GM18870 (cell line): Measurements from ENCODE around the gene HDHD5.
"Not testable (repeated sequence)": the region's sequence is repeated elsewhere in the genome, so short reads cannot be mapped to it uniquely, and the experiment has no call there.

Experiments
- ATAC-seq: cut with Tn5 transposase; IDR thresholded peaks from one replicate; pipeline ENCODE4 v1.9.1; 2021; ENCODE audit warnings: moderate library complexity; ENCODE audit not compliant: unreplicated experiment

HDHD5 gene

DNA sequence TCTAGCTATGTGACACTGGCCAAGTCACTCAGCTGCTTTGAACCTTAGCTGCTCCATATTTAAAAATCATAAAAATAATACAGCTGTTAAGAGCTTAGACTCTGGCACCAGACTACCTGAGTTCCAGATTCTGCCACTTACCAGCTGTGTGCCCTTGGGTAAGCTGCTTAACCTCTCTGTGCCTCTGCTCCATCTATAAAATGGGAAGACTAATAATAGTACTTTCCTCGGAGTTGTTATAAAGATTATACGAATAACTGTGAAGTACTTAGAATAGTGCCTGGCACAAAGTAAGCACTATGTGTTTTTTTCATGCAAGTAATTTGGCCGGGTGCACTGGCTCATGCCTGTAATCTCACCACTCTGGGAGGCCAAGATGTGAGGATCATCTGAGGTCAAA lies 1.4 kb downstream of the HDHD5 start:
- ATAC-seq: no peak

DNA sequence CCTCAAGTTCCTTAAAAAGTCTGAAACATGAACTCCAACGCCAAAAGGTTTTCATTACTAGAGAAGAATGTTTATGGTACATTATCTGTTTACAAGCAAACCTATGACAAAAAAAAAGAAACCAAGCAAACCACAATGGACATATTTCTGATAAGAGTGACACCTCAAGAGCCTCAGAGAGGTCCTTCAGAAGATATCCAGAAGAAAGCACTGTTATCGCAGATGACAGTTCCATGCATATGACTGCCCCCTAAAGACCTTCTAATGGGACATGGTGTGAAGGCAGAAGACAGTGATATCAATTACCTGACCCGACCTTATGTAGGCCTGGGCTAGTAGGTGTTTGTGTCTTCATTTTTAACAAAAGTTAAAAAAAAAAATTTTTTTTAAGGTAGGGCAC lies 3.1 kb downstream of the HDHD5 start:
- ATAC-seq: no peak

DNA sequence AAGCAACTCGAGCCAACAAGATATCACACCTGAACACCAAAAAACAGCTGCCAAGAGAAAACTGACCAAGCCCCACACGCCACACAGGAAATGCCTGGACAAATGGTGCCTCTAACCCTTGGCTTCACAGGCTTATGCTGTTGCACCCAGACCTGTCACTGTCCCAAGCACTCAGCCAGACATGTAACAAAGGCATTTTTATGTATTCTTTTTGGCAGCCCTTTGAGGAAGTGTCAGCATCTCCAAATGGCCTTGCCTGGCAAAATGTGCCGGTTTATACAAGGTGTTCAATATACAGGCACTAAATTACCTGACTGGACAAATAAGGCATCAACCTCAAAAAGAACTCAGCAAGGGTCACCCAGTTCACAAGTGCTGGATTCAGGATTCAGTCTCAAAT lies 6.1 kb downstream of the HDHD5 start:
- no peak for ATAC-seq

DNA sequence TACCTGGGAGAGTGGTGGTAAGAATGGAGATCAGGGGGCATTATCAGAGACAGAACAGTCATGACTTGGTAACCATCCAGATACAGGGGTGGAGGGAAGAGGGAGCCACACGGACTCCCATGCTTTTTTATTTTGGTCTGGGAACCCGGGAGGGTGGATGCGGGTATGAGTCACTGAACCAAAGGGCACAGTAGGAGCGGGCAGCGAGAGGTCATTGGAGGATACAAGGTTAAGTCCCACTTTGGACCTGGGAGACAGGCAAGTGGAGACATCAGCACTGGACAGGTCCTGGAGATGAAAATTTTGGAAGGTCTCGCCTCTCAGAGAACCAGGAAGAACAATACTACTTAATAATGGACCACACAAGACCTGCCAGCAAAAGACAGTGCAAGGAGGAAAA lies 6.7 kb downstream of the HDHD5 start:
- no peak for ATAC-seq

DNA sequence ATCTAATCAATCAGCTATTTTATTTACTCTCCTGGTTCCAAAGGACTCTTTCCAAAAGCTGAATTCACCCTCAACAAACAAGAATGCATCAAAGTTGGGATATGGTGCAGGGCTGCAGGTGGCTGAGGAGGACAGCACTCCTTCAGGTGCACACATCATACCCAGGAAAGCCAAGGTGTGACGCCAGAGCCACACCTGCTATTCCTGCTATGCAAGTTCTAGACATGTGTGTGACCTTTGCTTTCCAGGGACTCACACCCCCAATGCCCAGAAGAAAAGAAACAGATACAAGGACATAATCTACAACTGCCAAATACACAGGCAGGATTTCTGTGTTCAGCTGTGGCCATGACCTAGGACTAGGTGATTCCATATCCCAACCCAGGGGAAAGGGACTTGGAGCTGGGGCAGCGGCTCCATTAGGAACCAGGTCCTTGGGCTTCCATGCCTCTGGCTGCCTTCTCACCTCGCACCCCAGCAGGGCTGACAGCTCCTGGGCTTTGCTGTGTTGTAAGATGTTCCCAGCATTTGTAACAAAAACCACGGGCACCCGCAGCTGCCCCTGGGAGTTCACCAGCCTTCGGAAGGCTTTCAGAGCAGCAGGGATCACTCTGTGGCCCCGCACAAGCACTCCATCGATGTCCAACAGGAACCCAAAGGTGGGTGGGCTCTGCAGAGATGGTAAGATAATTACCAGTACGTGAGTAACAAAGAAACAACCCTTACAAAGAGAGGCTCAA lies 9.8 kb downstream of the HDHD5 start:
- ATAC-seq: no peak

DNA sequence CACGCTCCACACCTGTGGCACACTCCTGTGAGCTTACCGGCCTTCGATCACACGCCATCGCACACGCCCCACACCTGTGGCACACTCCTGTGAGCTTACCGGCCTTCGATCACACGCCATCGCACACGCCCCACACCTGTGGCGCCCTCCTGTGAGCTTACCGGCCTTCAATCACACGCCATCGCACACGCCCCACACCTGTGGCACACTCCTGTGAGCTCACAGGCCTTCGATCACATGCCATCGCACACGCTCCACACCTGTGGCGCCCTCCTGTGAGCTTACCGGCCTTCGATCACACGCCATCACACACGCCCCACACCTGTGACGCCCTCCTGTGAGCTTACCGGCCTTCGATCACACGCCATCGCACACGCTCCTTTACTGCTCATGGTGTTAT lies 11.6 kb downstream of the HDHD5 start:
- not testable (repeated sequence) for ATAC-seq

DNA sequence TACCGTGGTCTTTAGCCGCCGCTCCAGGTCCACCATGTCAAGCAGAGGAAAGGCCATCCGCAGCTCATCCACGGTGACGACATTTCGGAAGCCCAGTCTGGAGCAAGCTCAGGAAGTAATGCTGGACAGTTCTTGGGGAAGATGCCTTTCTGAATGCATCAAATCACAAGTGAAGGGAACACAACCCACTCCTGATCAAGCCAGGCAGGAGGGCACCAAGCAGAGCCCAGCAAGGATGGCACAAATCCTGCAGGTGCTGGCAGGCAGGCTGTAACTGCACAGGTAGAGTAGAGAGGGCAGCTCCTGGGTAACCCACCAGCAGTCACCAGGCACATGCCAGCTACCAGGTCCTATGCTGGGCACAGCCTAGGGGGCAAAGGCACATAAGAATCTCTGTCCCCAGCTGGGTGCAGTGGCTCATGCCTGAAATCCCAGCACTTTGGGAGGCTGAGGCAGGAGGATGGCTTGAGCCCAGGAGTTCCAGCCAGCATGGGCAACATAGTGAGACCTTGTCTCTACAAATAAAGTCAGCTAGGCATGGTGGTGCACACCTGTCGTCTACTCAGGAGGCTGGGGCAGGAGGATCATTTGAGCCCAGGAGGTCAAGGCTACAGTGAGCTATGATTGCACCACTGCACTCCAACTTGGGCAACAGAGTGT lies 13.9 kb downstream of the HDHD5 start:
- ATAC-seq: no peak

DNA sequence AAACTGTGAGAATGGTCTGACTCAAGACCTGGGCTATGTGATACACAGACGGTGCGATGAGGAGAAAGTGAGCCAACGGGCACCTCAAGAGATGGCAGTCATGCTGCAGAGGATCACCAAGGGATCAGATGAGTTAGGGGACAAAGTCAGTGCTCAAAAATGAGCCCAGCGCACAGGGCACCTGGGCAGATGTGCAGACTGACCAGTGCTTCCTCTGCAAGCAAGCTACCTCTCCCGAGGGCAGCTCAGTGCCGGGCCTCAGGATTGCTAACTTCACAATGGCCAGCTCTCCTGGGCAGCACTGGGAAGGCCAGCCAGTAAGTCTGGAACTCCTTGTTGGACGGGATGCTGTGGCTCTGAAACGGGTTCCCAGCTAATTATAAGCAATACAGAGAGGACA lies 15.3 kb downstream of the HDHD5 start:
- no peak for ATAC-seq

DNA sequence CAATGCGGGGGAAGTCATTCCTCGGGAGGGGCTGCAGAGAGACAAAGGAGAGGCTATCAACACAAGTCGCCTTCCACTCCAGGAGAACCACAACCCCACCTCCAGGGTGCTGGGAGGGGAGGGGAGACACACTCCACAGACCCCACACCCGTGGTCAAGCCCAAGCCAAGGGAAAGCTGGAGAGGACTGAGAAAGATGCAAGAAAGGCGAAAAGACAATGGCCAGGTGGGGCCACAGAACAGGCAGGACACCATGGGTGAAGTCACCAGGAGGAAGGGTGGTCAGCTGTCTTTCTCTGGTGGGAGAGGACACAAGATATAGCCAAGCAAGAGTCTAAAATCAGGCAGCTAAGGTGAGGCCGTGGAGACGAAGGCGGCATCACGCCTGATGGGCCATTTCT lies 16.0 kb downstream of the HDHD5 start:
- ATAC-seq: no peak

DNA sequence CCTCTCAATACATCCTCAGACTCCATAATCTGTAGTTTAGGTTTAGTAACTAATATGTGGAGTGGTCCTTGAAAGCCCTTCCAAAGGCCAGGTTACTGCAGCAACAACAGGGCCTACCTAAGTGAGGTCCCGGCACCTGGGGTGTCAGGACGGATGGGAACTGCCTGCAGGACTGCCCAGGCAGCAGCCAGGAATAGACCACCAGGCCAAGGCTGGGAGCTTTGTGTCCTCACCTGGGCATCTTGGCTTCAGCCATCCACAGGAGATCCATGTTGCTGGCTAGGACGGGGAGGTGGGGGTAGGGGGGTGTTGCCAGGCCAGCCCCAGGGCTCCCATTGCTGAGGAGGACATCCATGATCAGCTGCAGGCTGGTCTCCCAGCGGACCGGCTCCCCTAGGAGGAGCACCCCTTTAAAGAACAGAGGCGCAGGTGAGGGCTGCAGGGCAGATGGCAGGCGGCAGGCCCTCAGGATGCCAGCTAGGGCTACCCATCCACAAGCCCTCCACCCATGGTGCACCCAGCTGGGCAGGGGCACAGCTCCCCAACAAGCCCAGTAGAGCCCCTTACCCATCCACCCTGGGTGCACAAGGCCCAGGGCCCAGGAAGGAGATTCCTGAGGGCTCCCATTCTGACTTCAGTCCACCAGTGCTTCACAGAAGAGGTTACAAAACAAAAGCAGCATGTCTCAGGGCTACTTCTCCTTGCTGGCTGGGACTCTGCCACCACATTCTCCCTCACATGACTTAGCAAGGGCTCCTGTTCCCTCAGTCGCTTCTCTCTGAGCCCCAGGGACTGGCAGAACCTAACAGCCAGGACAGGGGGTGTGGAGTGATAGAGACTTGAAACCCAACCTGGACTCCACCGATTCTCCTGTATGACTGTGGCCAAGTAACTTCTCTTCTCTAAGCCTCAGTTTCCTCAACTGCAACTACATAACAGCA lies 18.0 kb downstream of the HDHD5 start:
- no peak for ATAC-seq

DNA sequence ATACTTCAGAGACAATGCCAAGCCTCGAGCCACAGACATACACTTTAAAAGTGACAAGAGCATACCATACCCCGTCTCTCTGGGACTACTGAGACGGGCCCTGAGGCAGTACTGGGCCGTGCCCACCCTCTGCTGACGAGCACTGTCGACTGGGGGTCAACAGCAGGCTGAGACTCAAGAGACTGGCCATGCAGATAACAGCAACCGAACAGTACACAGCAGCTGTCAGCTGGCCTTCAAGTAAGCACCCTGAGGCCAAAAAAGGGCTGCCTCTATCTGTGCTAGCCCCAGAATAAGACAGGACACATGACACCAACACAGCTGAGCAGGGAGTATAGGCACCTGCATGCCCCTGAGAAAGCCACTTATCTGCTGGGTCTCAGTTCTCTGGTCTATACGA lies 19.1 kb downstream of the HDHD5 start:
- no peak for ATAC-seq

DNA sequence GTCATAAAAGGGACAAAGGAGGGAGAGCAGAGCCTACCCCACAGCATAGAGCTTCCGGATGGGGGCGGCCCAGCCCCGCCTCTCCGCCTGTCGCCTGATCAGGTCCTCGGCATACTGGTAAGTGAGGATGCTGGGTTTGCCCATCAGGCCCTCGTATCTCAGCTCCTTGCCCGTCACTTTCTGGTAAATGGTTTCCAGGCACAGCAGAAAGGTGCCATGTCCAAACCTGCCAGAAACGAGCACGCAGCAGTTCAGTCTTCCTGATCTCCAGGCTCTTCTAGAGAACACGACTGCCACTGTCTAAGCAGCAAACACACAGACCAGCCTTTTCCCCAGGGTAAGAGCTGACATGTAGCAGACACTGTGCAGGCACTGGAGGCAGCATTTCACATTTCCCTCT lies 20.6 kb downstream of the HDHD5 start:
- ATAC-seq: no peak

DNA sequence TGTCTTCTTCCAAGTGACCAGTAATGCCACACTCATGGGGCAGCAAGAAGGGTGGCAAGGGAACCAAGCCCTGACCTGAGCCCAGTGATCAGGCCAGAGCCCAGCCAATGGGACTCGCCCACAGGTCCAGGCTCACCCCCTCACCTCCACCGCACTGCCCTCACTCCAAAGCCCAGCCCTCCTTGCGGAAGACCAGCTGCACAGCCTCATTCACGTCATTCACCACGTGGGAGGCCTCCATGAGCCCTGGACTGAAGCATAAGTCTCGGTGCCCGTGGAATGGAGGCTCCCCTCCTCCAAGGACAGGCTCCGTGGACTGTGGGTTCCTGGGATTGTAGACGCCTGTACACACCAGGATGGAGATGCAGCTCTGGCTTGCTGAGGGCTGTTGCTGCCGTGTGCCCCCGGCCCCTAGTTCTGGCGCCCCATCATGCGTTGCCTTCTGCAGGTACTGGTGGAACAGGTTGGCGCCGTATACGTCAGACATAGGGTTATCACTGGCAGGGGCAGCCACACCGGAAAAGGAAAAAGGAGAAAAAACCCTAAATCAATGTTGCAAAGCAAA lies 21.1 kb downstream of the HDHD5 start:
- ATAC-seq: no peak

DNA sequence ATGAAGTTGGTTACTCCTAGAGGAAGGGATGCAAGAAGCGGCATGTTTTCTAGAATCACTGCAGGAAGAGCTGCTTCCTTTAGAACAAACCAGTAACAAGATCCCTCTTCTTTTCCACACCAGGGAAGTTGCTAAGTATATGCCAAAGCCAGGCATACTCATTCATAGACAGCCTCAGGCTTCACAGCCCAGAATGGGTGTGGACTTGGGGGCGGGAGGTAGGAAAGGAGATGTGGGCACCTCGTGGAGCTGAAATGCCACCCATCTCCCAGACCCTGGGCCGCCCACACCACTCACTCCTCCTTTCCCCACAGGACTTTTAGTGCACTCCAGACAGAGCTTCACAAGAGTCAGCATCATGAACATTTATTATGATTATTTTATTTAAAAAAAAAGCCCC lies 21.9 kb downstream of the HDHD5 start:
- no peak for ATAC-seq

DNA sequence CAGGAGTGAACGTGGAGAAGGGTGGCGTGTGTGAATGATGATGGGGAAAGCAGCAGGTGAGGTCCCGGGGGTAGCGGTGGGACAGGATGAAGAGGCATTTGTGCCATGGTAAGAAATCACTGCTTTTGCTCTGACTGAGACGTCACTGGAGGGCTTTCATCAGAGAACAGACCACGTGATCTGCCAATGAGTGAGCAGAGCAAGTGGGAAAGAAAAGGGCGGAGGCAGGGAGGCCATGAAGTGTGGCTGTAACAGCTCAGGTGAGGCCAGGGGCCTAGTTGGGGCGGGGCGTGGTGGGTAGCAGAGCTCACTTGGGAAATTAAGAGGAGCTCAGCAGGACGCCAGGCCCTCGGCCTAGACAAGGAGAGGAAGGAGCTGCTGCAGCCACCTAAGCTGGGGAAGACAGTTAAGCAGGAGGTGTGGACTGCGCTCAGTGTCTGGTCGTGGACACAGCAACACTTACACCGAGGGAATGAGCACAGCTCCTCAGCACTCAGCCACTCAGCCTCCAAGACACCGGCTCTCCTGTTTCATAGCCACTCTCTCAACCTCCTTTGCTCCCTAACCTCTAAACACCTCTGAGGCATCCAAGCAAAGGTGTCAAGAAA lies 23.8 kb downstream of the HDHD5 start:
- no peak for ATAC-seq

DNA sequence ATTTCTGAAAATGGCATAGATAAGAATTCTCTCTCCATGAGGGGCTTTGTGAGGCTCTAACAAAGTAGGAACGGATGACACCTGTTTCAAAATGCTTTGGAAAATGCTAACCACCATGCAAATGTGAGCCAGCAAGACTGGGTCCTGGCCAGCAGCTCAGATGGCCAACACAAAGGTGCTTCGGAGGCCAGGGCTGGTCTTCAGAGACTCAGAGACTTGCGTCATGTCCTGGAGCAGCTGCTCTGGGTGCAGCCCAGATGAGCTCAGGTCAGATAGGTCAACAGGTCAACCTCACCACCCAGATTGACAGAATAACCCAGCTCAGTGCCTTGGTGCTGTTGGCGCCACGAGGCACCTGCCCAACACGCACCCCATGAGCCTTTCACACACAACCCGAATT lies 25.9 kb downstream of the HDHD5 start:
- no peak for ATAC-seq

DNA sequence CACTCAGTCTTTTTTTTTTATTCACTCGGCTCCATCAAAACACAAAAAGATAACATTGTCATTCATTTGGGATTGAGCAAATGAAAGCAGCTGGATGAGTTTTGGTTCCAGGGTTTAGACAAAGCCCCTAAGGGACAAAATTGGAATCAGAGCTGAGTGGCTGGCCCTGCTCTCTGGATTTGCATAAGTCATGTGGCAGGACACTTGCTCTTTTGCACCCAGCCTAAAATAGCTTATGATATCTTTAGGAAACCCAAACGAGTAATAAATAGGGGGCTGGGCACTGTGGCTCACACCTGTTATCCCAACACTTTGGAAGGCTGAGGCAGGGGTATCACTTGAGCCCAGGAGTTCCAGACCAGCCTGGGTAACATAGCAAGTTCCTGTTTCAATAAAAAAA lies 27.0 kb downstream of the HDHD5 start:
- ATAC-seq: no peak

DNA sequence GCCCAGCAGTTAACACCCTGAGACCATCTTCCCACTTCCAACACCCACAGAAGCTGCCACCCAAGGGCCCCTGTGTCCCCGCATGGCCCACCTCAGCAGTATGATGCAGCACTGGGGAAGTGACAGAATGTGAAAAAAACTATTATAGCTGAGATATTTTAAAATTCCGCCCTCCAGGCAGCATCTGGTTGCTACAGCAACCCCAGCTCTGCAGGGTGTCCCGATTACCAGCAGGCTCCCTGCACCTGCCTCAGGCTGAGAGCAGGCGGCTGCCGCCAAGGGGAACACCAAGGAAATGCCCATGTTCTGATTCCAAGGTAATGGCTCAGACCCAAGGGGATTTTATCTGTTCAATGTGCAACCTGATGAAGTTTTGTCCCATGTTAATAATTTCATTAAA lies 27.4 kb downstream of the HDHD5 start:
- ATAC-seq: no peak

DNA sequence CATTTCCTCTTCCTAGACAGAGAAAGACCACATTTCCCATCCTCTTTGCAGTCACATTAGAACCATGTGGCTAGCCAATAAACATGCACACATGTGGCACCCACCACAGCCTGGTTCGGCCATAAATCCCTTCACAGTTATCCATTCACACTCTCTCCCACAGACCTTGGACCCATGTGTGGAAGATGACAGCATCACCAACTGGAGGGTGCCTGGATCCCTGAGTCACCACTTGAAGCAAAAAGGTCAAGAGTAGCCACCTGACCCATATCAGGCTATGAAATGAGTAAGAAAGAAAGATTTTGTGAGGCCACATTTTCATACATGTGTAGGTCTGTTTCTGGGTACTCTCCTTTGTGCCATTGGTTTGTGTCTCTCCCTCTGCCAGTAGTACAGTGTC lies 28.9 kb downstream of the HDHD5 start:
- ATAC-seq: no peak

DNA sequence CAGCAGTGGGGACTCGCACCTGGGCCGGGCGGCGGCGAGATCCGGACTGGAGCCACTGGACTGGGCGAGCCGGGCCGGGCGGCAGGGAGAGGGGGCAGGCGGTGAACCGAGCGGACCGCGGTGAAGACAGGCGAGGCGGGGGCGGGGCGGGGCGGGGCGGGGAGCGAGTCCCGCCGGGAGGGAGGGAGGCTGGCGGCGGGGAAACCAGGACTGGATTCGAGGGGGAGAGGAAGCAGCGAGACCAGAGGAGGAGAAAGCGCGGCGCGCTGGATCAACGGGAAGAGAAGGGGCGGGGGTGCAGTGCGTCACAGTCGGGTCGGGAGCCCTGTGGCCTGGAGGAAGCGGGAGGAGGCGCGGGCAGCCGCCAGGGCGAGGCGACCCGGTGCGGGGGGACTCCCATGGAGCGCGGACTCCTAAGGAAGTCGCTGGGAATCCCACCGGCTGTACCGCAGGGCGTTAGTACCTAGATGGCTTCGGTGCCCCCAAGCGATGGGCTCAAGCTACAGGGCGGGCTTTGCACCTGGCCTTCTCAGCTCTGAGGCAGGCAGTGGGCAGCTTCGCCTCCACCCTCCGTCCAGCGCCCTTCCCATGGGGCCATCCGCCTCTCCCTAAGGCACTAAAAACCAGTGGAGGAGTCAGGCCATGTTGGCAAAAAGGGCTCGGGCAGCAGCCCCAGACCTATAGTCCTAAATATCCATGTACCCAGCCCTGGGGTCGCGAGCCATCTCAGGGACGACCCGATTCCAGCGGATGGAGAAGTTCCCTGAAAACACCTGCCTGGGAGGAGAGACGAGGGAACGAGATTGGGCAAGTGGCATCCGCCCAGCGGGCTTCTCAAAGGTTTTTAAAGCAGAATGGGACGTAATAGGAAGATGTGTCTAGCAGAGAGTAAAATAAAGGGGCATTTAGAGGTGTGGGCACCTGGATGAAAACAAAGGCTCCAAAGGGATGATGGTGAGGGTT lies 37.6 kb downstream of the HDHD5 start, which contains the start of gene TMEM121B:
TMEM121B (minus strand) TSS at position 128 of the 963 bp plus-strand sequence. CDS start 233 bp downstream, outside the sequence.
- no peak for ATAC-seq
